B cell (primary cell): Measurements from ENCODE around the gene LAMA2. TPM values are rescaled to one million over a fixed set of nuclear protein-coding genes. Genes with fewer than 3 reads are reported as not detected.

Experiments used
- ATAC-seq: fragments of 200-7000 bp; cut with Tn5 transposase; one replicate; pipeline ENCODE4 v1.10.0; 2021; ENCODE audit warnings: low read depth, mild to moderate bottlenecking, moderate number of reproducible peaks, moderate library complexity
- CTCF ChIA-PET: fragments of 350-600 bp; sonication (Branson Sonifier 250); formaldehyde crosslinking; loops from one replicate; lab custom pipeline; 2021; ENCODE audit warnings: antibody characterized with exemption, inconsistent platforms; lab: Charles Lee
- POLR2A ChIA-PET: fragments of 350-600 bp; sonication (Branson Sonifier 250); formaldehyde crosslinking; loops from one replicate; lab custom pipeline; 2021; ENCODE audit warnings: antibody characterized with exemption; lab: Charles Lee
- DNase-seq: peaks from one replicate; pipeline ENCODE4 v3.0.0; 2013
- H2AFZ ChIP-seq: 2 replicates; pipeline ENCODE4 v1.6.1; 2012; ENCODE audit warnings: mild to moderate bottlenecking, low read depth, low read length; ENCODE audit not compliant: insufficient read depth, poor library complexity, severe bottlenecking
- H3K27ac ChIP-seq, 2 donors: 1 replicate in 1 of 2; 2 replicates in 1 of 2; pipeline ENCODE4 v1.5.1; 2012 to 2013; ENCODE audit warnings: low read length in 2 of 2, mild to moderate bottlenecking in 2 of 2, moderate library complexity in 1 of 2
- H3K27me3 ChIP-seq, 4 experiments: fragments of 200-600 bp in 1 of 4; sonication (generic) in 1 of 4; replicated peaks in 1 of 4; 1 replicate in 2 of 4; 2 replicates in 2 of 4; pipeline versions ENCODE4 v1.6.1 to v1.7.0; 2013 to 2016; ENCODE audit warnings: low read length in 3 of 4, mild to moderate bottlenecking in 2 of 4, mixed read lengths in 1 of 4, moderate library complexity in 1 of 4; ENCODE audit not compliant: insufficient read depth in 4 of 4, control insufficient read depth in 3 of 4; ENCODE audit errors: control extremely low read depth in 1 of 4
- H3K36me3 ChIP-seq, 2 experiments: replicated peaks in 1 of 2; 1 replicate in 1 of 2; 2 replicates in 1 of 2; pipeline versions ENCODE4 v1.6.1 to v1.7.1; 2013; ENCODE audit warnings: low read length in 1 of 2; ENCODE audit not compliant: insufficient read depth in 2 of 2, control insufficient read depth in 1 of 2; ENCODE audit errors: control extremely low read depth in 1 of 2, extremely low read depth in 1 of 2
- H3K4me1 ChIP-seq, 2 donors: fragments of 200-600 bp in 1 of 2; sonication (generic) in 1 of 2; 1 replicate in 1 of 2; 2 replicates in 1 of 2; pipeline versions ENCODE4 v1.5.1 to v1.6.1; 2013 to 2017; ENCODE audit warnings: low read length in 2 of 2; ENCODE audit not compliant: control insufficient read depth in 2 of 2, insufficient read depth in 2 of 2
- H3K4me2 ChIP-seq: replicated peaks from 2 replicates; pipeline ENCODE3; 2012; ENCODE audit warnings: mild to moderate bottlenecking, low read depth, low read length; ENCODE audit not compliant: poor library complexity, severe bottlenecking
- H3K4me3 ChIP-seq, 5 experiments: fragments of 200-600 bp in 1 of 5; sonication (generic) in 1 of 5; 1 replicate in 3 of 5; 2 replicates in 2 of 5; pipeline versions ENCODE4 v1.5.1 to v1.7.0; 2011 to 2016; ENCODE audit warnings: low read length in 4 of 5, mild to moderate bottlenecking in 4 of 5, low read depth in 2 of 5, control low read depth in 1 of 5, moderate library complexity in 1 of 5; ENCODE audit not compliant: insufficient read depth in 1 of 5; ENCODE audit errors: control extremely low read depth in 1 of 5, extremely low read depth in 1 of 5
- H3K79me2 ChIP-seq: fragments of 200-600 bp; sonication (generic); one replicate; pipeline ENCODE4 v1.6.0; 2016; ENCODE audit warnings: low read length; ENCODE audit not compliant: control insufficient read depth, insufficient read depth
- H3K9ac ChIP-seq: fragments of 200-600 bp; sonication (generic); 2 replicates; pipeline ENCODE4 v1.6.1; 2017; ENCODE audit warnings: mild to moderate bottlenecking, low read length, moderate library complexity
- H3K9me3 ChIP-seq, 3 donors: one replicate each; pipeline versions ENCODE4 v1.6.1 to v1.7.1; 2013; ENCODE audit warnings: low read length in 2 of 3; ENCODE audit not compliant: control insufficient read depth in 2 of 3, insufficient read depth in 1 of 3; ENCODE audit errors: control extremely low read depth in 1 of 3
- H4K20me1 ChIP-seq: 2 replicates; pipeline ENCODE4 v1.6.0; 2012; ENCODE audit warnings: mild to moderate bottlenecking, low read length; ENCODE audit not compliant: insufficient read depth, control insufficient read depth, poor library complexity, severe bottlenecking
- H3K27ac Mint-ChIP-seq: one replicate; pipeline ENCODE4 v1.8.0; 2021; ENCODE audit warnings: mixed read lengths
- H3K27me3 Mint-ChIP-seq: one replicate; pipeline ENCODE4 v1.8.0; 2021; ENCODE audit warnings: mixed read lengths
- H3K4me1 Mint-ChIP-seq: one replicate; pipeline ENCODE4 v1.8.0; 2021; ENCODE audit warnings: mixed read lengths
- H3K4me3 Mint-ChIP-seq: one replicate; pipeline ENCODE4 v1.8.0; 2021; ENCODE audit warnings: mixed read lengths
- H3K9me3 Mint-ChIP-seq: one replicate; pipeline ENCODE4 v1.8.0; 2022; ENCODE audit warnings: mixed read lengths; ENCODE audit not compliant: insufficient read depth
- EZH2 ChIP-seq: IDR thresholded peaks from 2 replicates; pipeline ENCODE4 v1.6.1; 2012; ENCODE audit warnings: borderline replicate concordance, low read depth, mild to moderate bottlenecking, moderate library complexity, low read length; ENCODE audit not compliant: insufficient read depth, poor library complexity, severe bottlenecking
- WGBS: methylation state at CpG from one replicate; pipeline ENCODE4 v1.1.5; 2013; ENCODE audit warnings: missing lambda C conversion rate; ENCODE audit not compliant: insufficient coverage; 5-methylcytosine and 5-hydroxymethylcytosine counted together
- intact Hi-C: fragments of 100-400 bp; cut with micrococcal nuclease; formaldehyde crosslinking; loops from one replicate; pipeline ENCODE4 v1.10.0; 2022
- polyA plus RNA-seq: library from polyadenylated mRNA; depleted of rRNA; stranded (reverse); fragments of >200 nt; gene quantifications from 2 replicates; pipeline ENCODE4 v1.2.3, GENCODE V29; 2012
- total RNA-seq, 2 donors: library from RNA; stranded (reverse); fragments of 120-200 nt in 1 of 2; gene quantifications; 1 replicate in 1 of 2; 2 replicates in 1 of 2; pipeline versions ENCODE4 v1.2.3 to v1.2.4, GENCODE V29; 2013 to 2022
- TF ChIP-seq, protein P1 (sequence below): fragments of 200-600 bp; IDR thresholded peaks from one replicate; pipeline ENCODE4 v1.8.0; 2022; ENCODE audit warnings: antibody characterized with exemption, mild to moderate bottlenecking

The LAMA2 gene
- total and polyA plus RNA-seq, 2 donors (not counting 1 experiment from before 2014, with no cell fraction given) = 0.16 TPM; not detected in 1

DNA sequence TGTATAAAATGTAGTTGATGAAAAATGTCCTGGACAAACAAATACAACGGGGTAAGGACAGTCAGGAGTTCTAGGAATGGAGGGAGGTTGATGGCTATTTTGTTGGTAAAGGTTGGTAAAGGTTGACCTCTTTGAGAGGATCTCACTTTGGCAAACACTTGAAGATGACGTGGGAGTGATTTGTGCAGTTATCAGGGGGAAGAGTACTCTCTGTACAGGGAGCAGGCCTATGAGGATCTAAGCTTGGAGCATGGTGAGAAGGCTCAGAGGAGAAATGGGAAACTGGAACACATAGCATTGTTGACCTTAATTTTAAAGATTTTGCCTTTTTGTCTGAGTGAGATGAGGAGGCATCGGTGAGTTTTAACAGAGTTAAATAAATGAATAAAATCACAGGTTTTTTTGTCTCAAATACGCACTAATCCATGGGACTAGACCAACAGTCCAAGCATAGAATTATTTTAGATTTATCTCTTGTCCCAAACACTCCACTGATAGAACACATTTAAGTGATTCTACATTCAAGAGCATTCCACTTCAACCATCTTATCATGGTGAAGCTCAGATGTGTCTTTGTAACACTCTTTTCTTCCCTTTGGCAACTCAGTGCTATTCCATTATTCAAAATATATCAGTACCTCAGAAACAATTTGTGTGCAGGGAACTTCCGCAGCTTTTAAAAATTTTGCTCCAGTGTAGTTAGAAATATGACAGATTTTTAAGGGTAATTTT, 5.7 kb downstream of the LAMA2 start:
- Mint-ChIP-seq H3K27me3 (no peaks in the 10 kb centered on the region), H3K4me1 (no peaks in the 10 kb centered on the region), H3K9me3 (no peaks in the 10 kb centered on the region), H3K27ac (no peak overlapping the region), H3K4me3 (no peak overlapping the region)
- intact Hi-C loops = no loop called here
- H3K36me3 ChIP-seq = no peaks in the 10 kb centered on the region
- ChIA-PET CTCF (no interaction called here), POLR2A (no interaction called here)
- no peak for ATAC-seq
- 78% methylated on average over 2 of the region's 5 CpGs for WGBS
- H2AFZ ChIP-seq = no peak overlapping the region
- H3K27ac ChIP-seq = no peak overlapping the region
- no peaks in the 10 kb centered on the region for H3K4me1 ChIP-seq
- H4K20me1 ChIP-seq = no peaks in the 10 kb centered on the region
- no peaks in the 10 kb centered on the region for H3K9me3 ChIP-seq
- H3K27me3 ChIP-seq = no peaks in the 10 kb centered on the region
- H3K79me2 ChIP-seq = no peaks in the 10 kb centered on the region
- H3K9ac ChIP-seq = no peak overlapping the region
- DNase-seq = no peak
- no peak overlapping the region for H3K4me3 ChIP-seq
- H3K4me2 ChIP-seq = no peak overlapping the region
- TF ChIP-seq EZH2 = no peak
- TF ChIP-seq, protein P1, sequence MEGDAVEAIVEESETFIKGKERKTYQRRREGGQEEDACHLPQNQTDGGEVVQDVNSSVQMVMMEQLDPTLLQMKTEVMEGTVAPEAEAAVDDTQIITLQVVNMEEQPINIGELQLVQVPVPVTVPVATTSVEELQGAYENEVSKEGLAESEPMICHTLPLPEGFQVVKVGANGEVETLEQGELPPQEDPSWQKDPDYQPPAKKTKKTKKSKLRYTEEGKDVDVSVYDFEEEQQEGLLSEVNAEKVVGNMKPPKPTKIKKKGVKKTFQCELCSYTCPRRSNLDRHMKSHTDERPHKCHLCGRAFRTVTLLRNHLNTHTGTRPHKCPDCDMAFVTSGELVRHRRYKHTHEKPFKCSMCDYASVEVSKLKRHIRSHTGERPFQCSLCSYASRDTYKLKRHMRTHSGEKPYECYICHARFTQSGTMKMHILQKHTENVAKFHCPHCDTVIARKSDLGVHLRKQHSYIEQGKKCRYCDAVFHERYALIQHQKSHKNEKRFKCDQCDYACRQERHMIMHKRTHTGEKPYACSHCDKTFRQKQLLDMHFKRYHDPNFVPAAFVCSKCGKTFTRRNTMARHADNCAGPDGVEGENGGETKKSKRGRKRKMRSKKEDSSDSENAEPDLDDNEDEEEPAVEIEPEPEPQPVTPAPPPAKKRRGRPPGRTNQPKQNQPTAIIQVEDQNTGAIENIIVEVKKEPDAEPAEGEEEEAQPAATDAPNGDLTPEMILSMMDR = no peak

GRCh38 chr6:128889870-128890269, 6.9 kb downstream of the LAMA2 start:
- WGBS = no CpG with 5 or more reads among the region's 5 CpGs
- no peaks in the 10 kb centered on the region for H3K9me3 Mint-ChIP-seq
- Histone ChIP-seq H3K27ac (no peak overlapping the region), H3K27me3 (no peaks in the 10 kb centered on the region), H4K20me1 (no peaks in the 10 kb centered on the region), H3K36me3 (no peaks in the 10 kb centered on the region), H3K79me2 (no peaks in the 10 kb centered on the region), H2AFZ (no peak overlapping the region), H3K4me1 (no peaks in the 10 kb centered on the region), H3K4me2 (no peak overlapping the region), H3K9ac (no peak overlapping the region), H3K9me3 (no peaks in the 10 kb centered on the region), H3K4me3 (no peak overlapping the region)
- intact Hi-C loops = no loop called here
- POLR2A ChIA-PET = no interaction called here
- no peak overlapping the region for H3K4me3 Mint-ChIP-seq
- no peaks in the 10 kb centered on the region for H3K27me3 Mint-ChIP-seq
- H3K4me1 Mint-ChIP-seq = no peaks in the 10 kb centered on the region
- ATAC-seq = no peak
- H3K27ac Mint-ChIP-seq = no peak overlapping the region
- TF ChIP-seq EZH2 = no peak
- TF ChIP-seq, protein P1 = no peak
- DNase-seq = no peak
- CTCF ChIA-PET = no interaction called here
